HL-60 (cell line): ENCODE data around the gene FBL.

ENCODE experiments used
- GABPA ChIP-seq: IDR thresholded peaks from 2 replicates; pipeline ENCODE4 v1.6.1; 2012; ENCODE audit warnings: low read depth
- POLR2AphosphoS5 ChIP-seq: IDR thresholded peaks from 2 replicates; pipeline ENCODE4 v1.6.1; 2012; ENCODE audit warnings: low read depth
- REST ChIP-seq: IDR thresholded peaks from 2 replicates; pipeline ENCODE4 v1.6.1; 2012; ENCODE audit warnings: low read depth; ENCODE audit not compliant: insufficient replicate concordance
- SPI1 ChIP-seq: IDR thresholded peaks from 2 replicates; pipeline ENCODE4 v1.6.1; 2012; ENCODE audit warnings: low read depth, mild to moderate bottlenecking, borderline replicate concordance
- TF ChIP-seq, protein P1 (sequence below): IDR thresholded peaks from one replicate; pipeline ENCODE4 v1.5.1; 2011; ENCODE audit warnings: low read length, control low read depth, inconsistent platforms; ENCODE audit not compliant: insufficient read depth

DNA sequence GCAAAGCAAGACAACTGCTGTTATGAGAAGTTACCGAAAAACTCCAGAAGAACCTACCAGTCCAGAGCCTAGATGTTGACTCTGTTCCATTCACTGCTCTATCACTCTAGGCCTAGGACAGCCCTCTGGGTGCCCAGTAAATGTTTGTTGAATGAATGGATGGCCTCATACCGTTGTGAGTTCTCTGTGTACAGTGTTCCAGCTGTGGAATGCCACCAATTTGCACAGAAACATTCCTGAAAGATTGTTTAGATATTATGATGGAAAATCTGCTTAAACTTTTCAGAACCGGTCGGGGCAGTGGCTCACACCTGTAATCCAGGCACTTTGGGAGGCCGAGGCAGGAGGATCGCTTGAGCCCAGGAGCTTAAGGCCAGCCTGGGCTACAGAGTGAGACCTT is 1.3 kb upstream of the FBL start:
- TF ChIP-seq POLR2AphosphoS5 (no peak), REST (no peak), SPI1 (no peak), GABPA (no peak)
- TF ChIP-seq, protein P1, sequence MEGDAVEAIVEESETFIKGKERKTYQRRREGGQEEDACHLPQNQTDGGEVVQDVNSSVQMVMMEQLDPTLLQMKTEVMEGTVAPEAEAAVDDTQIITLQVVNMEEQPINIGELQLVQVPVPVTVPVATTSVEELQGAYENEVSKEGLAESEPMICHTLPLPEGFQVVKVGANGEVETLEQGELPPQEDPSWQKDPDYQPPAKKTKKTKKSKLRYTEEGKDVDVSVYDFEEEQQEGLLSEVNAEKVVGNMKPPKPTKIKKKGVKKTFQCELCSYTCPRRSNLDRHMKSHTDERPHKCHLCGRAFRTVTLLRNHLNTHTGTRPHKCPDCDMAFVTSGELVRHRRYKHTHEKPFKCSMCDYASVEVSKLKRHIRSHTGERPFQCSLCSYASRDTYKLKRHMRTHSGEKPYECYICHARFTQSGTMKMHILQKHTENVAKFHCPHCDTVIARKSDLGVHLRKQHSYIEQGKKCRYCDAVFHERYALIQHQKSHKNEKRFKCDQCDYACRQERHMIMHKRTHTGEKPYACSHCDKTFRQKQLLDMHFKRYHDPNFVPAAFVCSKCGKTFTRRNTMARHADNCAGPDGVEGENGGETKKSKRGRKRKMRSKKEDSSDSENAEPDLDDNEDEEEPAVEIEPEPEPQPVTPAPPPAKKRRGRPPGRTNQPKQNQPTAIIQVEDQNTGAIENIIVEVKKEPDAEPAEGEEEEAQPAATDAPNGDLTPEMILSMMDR = no peak
